Germinal center (tissue), 1 donor: ENCODE results near the gene NYAP2.

Experiments used
- DNase-seq: peaks from one replicate; pipeline ENCODE4 v3.0.0; 2012; ENCODE audit warnings: mixed read lengths, low spot score

Gene NYAP2

DNA sequence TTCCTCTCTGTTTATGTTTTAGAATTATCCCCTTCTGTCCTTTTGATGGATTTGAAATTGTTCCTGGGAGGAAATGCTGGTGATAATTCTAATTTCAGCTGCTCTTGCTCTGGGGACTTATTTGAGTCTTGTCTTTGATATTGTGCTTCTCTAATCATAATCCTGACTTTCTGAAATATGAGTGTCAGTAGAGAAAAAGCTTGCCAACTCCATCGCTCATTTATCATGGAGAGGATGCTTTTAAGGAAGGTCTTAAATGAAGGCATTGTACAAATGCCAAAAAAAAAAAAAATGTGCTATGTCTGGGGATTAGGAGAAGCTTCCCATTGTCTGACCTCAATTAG lies 159.5 kb downstream of the NYAP2 start:
- DNase-seq: no peak

DNA sequence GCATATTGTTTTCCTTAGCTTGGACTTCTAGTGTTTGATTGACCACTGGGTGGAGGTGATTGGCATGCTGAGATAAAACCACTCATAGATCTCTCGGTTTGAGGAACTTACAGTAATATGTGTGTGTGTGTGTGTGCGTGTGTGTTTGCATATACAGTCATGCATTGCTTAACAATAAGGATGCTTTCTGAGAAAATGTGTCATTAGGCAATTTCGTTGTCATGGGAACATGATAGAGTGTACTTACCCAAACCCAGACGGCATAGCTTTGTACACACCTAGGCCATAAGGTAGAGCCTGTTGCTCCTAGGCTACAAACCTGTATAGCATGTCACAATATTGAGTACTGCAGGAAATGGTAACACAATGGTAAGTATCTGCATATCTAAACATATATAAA lies 167.3 kb downstream of the NYAP2 start:
- no peak for DNase-seq

- no peak for DNase-seq
Observed at GRCh38 chr2:225569995-225570394, 170.5 kb downstream of the NYAP2 start.

DNA sequence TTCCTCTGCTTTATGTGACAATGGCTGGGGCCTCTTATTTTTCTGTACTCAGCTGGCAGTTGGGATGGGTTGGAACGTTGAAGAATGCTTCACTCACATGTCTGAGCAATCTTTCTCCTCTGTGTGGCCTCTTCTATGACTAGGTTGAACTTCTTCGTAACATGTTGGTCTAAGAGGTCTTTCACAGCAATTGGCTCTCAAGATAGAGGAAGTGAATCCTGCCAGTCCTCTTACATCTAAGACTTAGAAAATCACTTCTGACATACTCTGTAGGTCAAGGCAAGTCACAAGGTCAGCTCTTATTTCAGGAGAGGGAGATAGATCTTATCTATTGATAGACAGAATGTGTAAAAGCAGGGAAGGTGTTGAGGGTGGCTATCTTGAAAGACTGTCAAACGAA lies 174.1 kb downstream of the NYAP2 start:
- no peak for DNase-seq

DNA sequence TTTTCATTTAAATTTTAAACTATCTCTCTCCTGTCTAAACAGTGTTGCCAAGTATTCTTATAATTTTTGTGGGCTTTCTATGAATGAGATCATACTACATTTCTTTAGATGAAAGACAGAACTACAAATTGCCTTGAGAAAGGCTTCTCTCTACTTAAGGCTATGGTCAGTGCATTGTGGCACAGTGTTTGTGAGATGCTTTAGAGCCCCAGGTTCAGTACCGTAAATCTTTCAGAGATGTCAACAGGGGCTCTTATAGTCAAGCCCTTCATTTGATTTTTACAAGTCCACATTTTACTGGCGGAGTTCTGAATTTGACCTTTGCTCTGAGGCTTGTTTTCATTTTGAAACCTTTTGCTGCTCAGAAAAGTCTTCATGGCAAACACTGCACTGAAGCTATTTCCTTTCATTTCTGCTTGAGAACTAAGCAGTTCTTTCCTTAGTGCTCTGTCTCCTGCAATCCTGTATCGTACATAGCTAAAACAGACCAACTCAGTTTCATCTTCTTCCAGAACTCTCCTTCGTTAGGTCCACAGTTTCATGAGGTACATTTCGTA lies 175.2 kb downstream of the NYAP2 start:
- no peak for DNase-seq

DNA sequence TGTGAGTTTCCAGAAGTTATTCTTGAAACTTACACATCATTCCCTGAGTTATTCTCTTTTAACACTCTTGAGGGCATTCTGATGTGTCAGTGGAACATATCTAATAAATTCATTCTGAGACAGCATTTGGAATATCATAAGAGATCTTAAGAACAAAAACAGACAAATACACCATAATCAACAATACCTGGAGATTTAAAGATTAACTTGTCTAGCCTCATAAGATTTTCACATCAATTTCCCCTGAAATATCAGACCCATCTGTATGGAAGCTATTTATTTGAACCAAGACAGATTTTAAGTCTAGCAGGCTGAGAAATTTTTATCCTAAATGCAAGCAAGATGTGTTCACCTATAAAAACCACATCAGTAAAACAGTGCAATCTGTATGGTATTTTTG lies 181.6 kb downstream of the NYAP2 start:
- DNase-seq: no peak

- no peak for DNase-seq
Observed at GRCh38 chr2:225581906-225582305, 182.4 kb downstream of the NYAP2 start.

DNA sequence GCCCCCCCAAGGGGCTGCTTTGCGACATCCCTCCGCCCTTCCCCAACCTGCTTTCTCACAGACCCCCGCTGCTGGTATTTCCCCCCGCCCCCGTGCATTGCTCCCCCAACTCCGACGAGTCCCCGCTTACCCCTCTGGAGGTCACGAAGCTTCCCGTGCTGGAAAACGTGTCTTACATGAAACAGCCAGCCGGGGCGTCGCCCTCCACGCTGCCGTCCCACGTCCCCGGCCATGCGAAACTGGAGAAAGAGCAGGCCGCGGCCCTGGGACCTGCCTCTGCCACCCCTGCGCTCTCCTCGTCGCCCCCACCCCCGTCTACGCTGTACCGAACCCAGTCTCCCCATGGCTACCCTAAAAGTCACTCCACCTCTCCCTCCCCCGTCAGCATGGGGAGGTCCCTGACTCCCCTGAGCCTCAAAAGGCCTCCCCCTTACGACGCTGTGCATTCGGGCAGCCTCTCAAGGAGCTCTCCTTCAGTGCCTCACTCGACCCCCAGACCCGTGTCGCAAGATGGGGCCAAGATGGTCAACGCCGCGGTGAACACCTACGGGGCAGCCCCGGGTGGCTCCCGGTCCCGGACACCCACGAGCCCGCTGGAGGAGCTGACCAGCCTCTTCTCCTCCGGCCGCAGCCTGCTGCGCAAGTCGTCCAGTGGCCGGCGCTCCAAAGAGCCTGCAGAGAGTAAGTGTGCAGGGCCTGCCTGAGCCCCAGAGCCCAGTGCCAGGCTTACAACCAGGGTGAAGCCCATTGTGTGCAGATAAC lies 183.0 kb downstream of the NYAP2 start:
- DNase-seq: no peak

DNA sequence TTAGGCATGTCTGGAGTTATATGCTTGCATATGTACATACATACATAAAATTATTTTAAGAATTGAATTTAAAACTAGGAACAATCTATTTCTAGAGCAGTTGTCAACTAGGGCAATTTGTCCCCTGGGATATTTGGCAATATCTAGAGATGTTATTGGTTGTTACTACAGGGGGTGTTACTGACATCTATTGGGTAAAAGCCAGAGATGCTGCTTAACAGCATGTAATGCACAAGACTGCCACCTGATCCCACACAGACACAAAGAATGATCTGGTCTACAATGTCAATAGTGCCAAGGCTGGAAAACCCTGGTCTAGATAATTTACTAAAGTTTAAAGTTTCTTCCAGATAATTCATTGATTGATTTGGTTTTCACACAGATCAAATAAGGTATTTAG lies 185.3 kb downstream of the NYAP2 start:
- no peak for DNase-seq

- DNase-seq: no peak
Observed at GRCh38 chr2:225590932-225591331, 191.4 kb downstream of the NYAP2 start.

DNA sequence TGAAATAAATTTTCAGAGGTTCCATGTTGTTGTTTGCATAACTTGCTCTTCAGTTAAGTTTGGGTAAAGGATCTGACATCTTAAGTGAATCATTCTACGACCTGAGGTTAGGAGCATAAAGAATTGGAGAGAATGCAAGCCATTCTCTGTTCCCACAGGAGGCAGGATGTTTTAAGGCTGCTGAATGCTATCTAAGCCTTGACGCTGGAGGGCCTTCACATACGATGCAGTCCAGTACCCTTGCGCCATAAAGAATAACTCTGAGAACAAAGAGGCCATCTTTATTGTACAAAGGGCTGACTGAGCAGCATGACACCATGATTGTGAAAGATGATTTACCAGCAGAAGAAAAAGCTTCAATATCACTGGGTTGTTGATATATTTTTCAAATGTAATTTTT lies 198.4 kb downstream of the NYAP2 start:
- DNase-seq: no peak

- no peak for DNase-seq
Observed at GRCh38 chr2:225598426-225598825, 198.9 kb downstream of the NYAP2 start.

DNA sequence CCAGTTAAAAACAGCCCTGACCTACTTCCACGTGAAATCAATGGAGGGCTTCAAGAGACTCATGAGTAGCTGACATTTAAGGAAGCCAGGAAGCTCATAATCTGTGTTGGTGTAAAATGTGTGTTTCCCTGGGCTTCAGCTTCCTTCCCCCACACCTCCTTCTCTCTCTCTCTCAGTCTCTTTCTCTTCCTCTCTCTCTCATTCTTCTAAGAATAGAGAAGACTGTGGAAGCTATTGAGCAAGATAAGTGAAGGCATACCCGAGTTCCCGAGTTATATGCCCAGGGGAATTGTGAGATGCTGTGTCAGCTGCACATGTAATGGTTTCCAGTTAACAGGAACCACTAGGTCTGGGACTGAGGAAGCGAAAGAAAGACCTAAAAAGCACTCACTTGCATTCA lies 199.4 kb downstream of the NYAP2 start:
- DNase-seq: no peak

DNA sequence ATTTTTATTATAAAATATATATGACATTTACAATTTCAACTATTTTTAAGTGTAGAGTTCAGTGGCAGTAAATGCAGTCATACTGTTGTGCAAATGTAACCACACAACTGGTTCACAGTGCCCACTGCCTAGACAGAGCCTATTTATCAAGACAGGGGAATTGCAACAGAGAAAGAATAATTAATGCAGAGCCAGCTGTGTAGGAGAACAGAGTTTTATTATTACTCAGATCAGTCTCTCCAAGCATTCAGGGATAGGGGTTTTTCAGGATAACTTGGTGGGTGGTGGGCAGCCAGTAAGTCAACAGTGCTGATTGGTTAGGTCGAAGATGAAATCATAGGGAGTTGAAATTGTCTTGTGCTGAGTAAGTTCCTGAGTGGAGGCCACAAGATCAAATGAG lies 200.3 kb downstream of the NYAP2 start:
- no peak for DNase-seq

DNA sequence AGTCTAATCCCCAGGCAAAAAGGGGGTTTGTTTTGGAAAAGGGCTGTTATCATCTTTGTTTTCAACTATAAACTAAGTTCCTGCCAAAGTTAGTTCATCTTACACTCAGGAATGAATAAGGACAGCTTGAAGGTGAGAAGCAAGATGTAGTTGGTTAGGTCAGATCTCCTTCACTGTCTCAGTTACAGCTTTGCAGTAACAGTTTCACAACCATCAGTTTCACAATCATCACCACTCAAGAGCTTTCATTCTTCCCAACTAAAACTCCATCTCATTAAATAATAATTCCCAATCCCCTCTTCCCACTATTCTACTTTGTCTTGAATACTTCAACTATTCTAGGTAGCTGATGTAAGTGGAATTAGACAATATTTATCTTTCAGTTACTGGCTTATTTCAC lies 200.9 kb downstream of the NYAP2 start:
- DNase-seq: no peak

- no peak for DNase-seq
Observed at GRCh38 chr2:225600865-225601264, 201.4 kb downstream of the NYAP2 start.

DNA sequence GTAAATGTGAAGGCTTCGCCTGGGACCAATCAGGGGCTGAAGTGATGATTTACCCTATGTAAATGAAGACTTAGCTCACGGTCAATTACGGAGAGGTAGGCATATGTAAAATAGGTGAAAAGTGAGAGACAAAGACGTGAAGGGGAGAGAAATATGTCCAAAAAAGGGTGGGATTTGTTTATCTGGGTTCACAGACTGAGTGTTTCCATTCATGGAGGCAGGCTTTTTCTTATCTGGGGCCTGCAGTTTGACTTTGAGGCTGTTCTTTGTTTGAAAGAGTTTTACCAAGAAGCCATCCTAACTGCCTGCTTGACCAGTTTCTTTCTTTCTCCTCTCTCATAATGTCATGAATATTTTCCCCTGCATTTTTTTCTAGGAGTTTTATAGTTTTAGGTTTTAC lies 202.7 kb downstream of the NYAP2 start:
- DNase-seq: no peak

GRCh38 chr2:225608136-225608535 lies 208.6 kb downstream of the NYAP2 start:
- DNase-seq: no peak

DNA sequence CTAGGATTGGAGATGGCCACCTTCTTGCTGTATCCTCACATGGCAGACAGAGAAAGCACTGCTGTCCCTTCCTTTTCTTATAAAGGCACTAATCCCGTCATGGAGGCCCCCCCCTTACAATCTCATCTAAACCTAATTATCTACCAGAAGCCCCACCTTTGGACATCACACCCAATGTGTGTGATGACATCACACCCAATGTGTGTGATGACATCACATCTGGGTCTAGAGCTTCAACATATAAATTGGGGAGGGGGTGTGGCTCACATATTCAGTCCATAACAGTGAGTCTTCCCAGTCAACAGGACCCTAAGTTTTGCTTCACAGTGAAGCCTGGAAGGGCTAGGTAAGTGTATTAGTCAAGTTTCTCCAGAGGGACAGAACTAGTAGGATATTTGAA lies 213.1 kb downstream of the NYAP2 start:
- DNase-seq: no peak

DNA sequence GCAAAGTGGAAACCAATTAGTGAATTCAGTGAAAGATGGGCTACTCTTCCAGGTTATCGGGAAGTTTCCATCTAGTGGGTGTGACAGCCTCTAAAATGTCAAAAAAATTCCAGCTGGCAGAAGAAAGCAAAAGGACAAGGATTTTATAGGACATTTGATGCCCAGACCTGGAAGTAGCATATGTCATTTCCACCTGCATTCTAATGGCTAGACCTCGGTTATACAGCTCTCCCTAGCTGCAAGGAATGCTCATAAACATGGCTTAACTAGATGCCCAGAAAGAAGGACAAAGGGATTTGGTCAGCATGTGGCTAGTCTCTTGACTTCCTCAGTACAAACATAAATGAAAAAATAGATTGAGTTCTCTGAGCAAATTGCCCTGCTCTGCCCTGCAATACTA lies 215.4 kb downstream of the NYAP2 start:
- DNase-seq: no peak

DNA sequence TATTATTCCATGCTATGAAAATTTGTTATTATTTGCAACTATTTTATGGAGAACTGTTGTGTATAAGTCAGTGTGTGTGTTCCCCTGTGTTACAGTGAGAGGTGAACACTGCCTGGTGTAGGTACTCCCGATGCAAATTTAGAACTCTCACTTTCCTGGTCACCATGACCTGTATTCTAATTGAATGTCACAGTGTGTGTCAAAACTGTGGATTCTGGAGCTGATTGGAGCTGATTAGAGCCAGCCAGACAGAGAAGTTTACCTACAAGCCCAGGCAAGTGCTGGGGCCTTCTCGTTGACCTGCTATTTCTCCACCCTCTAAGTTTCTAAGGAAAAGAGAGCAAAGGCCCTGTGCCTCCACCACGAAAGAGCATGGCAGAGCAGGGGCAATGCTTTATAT lies 216.0 kb downstream of the NYAP2 start:
- DNase-seq: no peak

DNA sequence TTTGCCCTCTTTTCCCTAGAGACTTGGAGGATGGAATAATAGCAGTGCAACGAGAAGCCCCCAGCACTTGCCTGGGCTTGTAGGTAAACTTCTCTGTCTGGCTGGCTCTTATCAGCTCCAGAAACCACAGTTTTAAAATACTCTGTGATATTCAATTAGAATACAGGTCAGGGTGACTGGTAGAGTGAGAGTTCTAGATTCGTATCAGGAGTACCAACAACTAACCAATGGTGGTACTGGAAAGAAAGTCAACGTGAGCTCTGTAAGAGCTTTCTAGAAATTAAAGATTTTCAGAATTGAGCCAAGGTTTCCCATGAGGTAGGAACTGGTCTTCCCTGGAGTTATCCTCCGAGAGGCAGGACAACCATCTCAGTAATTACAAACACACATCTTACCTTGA lies 216.9 kb downstream of the NYAP2 start:
- no peak for DNase-seq

GRCh38 chr2:225616848-225617247 lies 217.3 kb downstream of the NYAP2 start:
- DNase-seq: no peak

DNA sequence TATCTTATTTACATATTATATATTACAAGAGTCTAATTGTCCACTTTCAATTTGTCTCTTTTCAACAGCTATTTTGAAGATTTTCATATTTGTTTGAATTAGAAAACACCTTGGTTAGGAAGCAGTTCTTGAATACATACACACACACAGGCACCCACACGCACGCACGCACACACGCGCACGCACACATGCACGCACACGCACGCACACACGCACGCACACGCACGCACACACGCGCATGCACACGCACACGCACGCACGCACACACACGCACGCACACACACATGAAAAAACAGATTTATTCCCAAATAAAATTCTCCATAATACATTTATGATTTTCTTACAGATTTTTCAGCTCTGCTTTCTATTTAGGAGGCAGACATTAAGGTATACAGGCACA lies 220.7 kb downstream of the NYAP2 start:
- no peak for DNase-seq
